SK-N-SH (cell line): Measurements from ENCODE around the gene APOC3.

Experiments used
- CTCF ChIP-seq: fragments of 200-600 bp; sonication (generic); IDR thresholded peaks from 2 replicates; pipeline ENCODE4 v1.6.1; 2017; ENCODE audit warnings: antibody characterized with exemption, mild to moderate bottlenecking, moderate library complexity
- FOSL2 ChIP-seq: IDR thresholded peaks from 2 replicates; pipeline ENCODE4 v1.4.0; 2012; ENCODE audit warnings: low read depth, mild to moderate bottlenecking, moderate library complexity, borderline replicate concordance
- MAX ChIP-seq: IDR thresholded peaks from 2 replicates; pipeline ENCODE4 v1.4.0; 2012; ENCODE audit warnings: low read depth
- MXI1 ChIP-seq: IDR thresholded peaks from 2 replicates; pipeline ENCODE4 v1.6.1; 2012; ENCODE audit warnings: mild to moderate bottlenecking, low read depth, low read length, improper control_type of control experiment
- NRF1 ChIP-seq: IDR thresholded peaks from 2 replicates; pipeline ENCODE4 v1.6.1; 2012; ENCODE audit warnings: low read depth, mild to moderate bottlenecking, low read length
- TAF1 ChIP-seq: IDR thresholded peaks from 2 replicates; pipeline ENCODE4 v1.6.1; 2012; ENCODE audit warnings: low read depth, mild to moderate bottlenecking, low read length, moderate library complexity, borderline replicate concordance

GRCh38 chr11:116832350-116833290 is 2.9 kb downstream of the APOC3 start:
- TF ChIP-seq CTCF (no peak), FOSL2 (no peak), MAX (no peak), MXI1 (no peak), TAF1 (no peak), NRF1 (no peak)
